Fibroblast of skin of right biceps (primary cell): ENCODE results near the gene FBXO31.

Source experiments
- DNase-seq: peaks from one replicate; pipeline ENCODE4 v3.0.0-alpha.2; 2013

FBXO31 gene

GRCh38 chr16:87339086-87339723 is 44.4 kb downstream of the FBXO31 start:
- DNase-seq: no peak

GRCh38 chr16:87338155-87338765 is 45.3 kb downstream of the FBXO31 start:
- DNase-seq: no peak

- no peak for DNase-seq
These were observed 46.3 kb downstream of the FBXO31 start for GRCh38 chr16:87337262-87337771.

- no peak for DNase-seq
These were observed 46.9 kb downstream of the FBXO31 start for GRCh38 chr16:87336434-87337240.

DNA sequence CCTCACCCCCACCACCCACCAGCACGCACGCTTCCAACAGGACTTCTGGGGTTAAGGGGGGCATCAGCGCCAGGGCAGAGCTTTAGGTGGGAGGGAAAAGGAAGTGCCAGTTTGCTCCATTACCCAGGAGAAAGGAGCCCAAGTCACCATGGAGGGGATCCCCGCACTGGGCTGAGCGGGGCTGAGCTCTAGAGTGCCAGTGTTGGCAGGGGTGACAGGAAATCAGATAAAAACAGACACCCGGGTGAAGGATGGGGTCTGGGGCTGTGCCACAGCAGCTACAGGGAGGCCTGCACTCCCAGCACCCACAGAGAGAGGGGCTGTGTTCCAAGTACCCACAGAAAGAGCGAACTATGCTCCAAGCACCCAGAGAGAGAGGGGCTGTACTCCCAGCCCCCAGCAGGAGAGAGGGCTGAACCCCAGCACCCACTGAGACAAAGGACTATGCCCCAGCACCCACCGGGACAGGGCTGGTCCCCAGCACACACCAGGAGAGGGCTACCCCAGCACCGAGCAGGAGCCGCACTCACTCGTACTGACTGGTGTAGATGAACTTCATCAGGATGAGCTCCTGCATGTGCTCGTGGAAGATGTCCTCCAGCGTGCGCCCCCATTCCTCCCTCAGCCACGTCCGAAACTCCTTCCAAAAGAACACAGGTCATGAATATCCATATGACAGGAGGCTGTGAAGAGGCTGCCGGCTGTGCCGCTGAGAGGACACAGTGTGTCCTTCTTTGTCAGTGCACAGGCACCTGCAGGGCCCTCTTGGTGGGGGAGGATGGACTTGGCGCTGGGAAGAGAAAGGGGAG is 47.7 kb downstream of the FBXO31 start:
- no peak for DNase-seq

GRCh38 chr16:87334651-87335624 is 48.6 kb downstream of the FBXO31 start:
- DNase-seq: no peak

DNA sequence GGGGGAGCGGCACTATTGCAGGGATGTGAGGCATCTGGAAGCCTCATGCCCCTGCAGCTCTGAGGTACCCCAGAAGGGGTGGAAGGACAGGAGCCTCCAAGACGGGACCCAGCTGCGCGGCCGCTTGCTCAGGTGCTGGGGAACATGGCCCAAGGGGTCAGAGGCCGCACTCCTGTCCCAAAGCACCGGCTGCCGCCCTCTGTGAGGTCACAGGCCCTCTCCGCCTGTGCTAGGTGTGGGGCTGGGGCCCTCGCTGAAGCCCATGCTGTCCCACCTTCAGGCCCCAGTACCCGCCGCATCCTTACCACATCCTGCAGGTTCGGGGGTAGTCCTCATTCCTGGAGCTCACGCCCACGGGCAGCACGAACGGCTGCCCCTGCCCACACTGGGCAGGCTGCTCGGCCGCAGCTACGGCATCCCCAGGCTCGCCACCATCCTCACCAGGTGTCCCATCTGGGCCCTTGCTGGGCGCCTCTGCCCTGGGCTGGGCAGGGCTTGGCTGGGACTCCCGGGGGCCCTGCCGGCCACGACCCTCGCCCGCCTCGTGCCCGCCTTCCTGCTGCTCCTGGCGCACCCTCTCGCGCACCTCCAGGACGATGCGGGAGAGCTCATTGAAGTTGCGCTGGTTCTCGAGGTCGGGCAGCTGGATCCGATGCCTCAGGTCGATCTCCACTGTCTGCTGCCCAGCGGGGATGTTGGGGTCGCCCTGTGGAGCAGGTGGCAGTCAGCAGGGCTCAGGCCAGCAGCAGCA is 49.8 kb downstream of the FBXO31 start:
- DNase-seq: no peak

- no peak for DNase-seq
These were observed 50.5 kb downstream of the FBXO31 start for GRCh38 chr16:87333101-87333500.

- no peak for DNase-seq
These were observed 51.4 kb downstream of the FBXO31 start for GRCh38 chr16:87332150-87332549.

DNA sequence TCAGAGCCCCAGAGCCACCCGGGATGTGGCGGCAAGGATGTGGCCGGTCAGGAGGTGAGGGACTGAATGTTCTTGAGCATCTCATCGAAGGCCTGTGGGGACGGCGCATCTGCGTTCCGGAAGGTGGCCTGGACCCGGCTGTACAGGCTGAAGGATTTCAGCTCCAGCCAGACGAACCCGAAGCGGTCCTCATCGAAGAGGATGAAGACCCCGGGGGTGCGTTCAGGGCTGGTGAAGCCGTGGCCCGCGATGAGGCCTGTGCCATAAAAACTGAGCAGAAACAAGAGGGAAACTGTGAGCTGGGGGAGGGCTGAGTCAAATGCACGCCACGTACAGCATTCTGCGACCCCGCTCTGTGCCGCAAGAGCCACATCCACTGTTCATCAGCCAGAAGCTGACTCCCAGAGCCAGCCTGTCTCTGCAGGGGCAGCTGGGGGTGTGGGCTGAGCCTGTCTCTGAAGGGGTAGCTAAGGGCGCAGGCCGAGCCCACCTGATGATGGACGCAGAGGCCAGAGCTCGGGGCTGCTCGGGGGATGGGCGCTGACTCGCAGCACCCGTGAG is 52.3 kb downstream of the FBXO31 start:
- no peak for DNase-seq

DNA sequence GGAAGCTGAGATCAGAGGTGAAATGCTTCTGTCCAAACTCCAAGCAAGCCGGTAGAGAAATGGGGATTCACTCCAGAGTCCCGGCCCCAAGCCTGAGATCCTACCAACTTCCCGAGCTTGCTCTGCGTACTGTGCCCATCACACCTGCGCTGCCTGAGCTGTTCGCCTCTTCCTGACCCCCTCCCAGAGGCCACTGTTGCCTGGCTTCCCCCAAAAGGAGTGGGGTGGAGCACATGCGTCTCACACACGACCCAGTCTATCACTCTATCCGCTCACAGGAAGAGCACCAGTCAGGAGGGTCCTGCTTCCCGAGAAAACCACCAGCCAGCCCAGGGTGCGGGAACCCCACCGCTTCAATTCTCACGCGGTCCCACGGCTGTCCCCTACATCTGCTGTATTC is 52.9 kb downstream of the FBXO31 start:
- no peak for DNase-seq

- no peak for DNase-seq
These were observed 53.3 kb downstream of the FBXO31 start for GRCh38 chr16:87330257-87330624.

DNA sequence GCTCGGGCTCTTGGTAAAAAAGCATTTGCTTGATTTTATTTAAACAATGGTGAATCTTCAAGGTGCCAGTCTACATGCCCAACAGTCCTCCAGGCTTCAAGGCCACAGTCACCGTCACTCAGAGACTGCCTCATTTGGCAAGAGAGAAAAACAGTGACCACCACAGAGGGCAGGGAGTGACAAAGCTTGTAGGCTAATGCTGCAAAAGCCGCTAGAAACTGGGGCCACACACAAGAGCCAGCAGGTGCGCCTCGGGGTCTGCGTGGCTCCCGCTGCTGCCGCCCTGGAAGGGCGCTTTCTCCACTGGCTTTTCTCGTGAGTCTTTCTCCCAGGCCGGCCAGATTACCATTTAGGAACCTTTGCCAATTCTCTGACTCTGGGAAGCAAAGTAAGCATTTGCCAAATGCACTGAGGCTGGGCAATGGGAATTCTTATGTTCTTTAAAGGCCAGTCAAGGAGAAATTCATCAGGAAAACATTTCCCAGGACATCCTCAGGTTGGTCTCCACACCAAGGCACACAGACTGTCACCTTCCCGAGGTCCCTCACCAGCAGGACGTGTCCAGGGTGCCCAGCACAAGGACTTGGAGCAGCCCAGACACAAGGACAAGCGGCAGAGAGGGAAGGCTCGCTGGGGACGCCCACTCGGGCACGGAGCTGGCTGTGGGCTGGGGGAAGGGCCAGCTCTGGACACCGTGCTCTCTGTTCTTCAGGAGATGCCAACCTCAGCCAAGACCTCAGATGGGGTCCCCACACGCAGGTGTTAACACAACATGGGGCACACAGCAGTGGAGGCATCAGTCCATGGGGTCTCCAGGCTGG is 53.9 kb downstream of the FBXO31 start:
- no peak for DNase-seq

DNA sequence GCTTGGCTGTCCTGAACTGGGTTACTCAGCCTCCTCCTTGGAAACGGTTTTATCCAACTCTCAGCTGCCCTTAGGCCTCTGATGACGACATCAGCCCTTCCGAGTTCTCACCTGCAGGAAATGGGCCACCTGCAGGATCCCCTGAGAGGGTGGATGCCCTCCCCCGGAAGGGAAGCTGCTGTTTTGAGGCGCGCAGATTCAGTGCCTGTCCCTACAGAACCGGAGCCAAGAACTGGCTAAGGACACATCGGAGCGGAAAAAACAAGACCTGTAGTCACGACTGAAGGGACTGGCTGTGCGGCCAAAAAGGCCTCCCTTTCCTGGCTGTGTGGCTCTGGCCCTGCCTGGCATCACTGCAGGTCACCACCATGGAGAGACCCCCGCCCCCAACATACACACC is 54.7 kb downstream of the FBXO31 start:
- DNase-seq: no peak

DNA sequence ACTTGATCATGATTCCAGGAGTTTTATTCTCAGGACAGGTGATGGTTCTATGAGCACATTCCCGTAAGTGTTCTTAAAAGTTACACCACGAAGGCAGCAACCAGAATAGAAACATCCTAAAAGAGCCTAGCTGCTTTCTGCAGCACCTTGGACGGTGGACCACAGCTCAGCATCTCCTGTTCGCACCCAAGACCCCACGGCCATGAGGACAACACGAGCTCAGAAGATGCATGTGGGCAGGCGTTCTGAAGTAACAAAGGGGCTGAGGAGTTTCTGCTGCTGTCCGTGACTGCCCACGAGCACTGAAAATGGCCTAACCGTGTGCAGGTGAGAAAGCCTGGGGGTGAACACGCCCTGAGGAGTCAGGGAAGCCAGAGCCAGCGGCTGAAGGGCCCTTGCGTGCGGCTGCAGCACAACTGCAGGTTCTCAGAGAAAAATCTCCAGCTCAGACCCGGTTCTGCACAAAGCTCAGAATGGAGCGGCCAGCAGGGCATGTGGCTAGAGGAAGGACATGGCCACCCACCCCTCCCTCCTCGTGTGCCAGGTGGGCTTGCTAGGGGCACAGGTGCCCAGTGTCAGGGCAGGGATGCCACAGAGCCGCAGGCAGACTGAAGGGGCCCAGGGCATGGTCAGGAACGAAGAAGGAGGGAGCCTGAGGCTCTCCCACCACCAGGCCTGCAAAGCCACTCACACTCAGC is 55.6 kb downstream of the FBXO31 start:
- DNase-seq: no peak

DNA sequence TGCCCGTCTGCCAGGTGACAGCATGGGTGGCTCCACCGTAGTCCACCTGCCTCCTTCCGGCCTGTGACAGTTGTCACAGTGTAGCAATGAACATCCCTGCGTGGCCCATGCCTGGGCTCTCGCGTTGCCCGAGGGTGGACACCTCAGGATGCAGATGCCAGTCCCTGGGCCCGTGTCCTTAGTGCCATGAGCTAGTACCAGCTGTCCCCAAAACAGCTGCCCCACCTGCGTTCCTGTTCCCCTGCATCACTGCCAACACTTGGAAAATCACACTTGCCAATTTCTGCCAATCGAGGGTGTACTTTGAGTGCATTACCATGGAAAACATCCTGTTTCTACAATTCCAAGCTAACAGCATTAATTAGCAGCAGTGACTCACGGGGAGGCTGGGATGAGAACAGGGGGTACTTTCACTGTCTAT is 57.4 kb downstream of the FBXO31 start:
- DNase-seq: no peak

DNA sequence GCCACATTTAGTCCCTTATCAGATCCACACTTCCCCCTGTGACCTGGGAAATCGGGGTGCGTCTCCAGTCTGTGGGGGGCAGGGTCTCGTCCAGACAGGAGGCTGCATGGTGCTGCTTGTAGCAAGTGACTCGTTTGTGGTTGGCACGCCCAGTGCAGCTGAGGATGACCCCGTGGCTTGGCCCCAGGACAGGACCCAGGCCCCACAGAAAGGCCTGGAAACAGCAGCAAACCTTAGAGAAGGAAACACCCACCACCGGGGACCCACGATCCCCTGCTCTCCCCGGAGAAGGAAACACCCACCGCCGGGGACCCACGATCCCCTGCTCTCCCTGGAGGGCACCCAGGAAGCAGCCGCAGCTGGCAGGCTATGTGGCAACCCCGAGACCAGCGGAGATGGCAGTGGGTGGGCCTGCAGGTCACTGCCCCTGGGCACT is 58.1 kb downstream of the FBXO31 start:
- DNase-seq: no peak

DNA sequence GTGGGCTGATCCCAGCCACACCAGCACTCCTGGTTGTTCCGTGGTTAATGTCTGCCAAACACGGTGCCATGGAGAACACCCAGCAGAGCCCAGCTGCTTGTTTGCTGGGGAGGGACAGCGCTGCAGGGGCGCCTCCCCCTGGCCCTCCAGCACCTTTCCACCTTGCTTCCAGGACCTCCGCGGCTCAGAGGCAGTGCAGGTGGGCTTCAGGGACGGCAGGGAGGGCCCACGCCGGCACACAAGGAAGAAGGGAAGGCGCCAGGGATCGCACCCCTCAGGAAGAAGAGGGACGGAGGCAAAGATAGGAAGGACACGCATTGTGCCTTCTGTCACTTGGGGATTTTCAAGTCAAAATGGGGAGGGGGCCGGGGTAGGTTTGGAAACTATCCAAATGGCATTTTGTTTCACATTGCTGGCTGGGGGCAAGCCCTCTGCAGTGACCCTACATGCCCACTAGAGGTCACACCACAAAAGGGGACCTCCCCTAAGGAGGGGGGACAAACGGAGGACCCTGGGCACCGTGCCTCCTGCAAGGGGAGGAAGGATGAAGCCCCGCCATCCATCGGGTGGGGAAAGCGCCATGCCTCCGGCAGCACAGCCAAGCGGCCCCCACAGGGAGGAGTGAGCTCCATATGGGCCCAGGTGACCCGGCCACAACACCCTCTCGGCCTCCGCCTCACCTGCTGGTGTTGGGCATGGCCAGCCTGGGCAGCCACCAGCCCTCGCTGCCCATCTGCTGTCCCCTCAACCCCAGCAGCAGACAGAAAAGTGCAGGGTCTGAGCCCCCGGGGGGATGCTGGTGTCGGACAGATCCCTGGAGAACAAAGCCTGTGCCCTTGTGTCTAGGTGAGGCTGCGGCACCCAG is 58.9 kb downstream of the FBXO31 start:
- peak; percentile 32 for DNase-seq
